HepG2 (cell line): Measurements from ENCODE around the gene HES7. TPM values are rescaled to one million over a fixed set of nuclear protein-coding genes. Genes with fewer than 3 reads are reported as not detected.

Experiments
- CBX1 ChIP-seq: IDR thresholded peaks from one replicate; pipeline ENCODE4 v1.6.1; 2016; ENCODE audit warnings: antibody characterized with exemption, low read depth
- ERF ChIP-seq: IDR thresholded peaks from 2 replicates; pipeline ENCODE4 v1.6.1; 2018; ENCODE audit warnings: missing biosample characterization, missing genetic modification reagents
- FOSL2 ChIP-seq: sonication (generic); formaldehyde crosslinking; IDR thresholded peaks from 2 replicates; pipeline ENCODE4 v1.4.0; 2020; ENCODE audit warnings: missing genetic modification reagents
- FOXJ3 ChIP-seq: sonication (generic); formaldehyde crosslinking; IDR thresholded peaks from 2 replicates; pipeline ENCODE4 v1.4.0; 2020; ENCODE audit warnings: missing genetic modification reagents, mild to moderate bottlenecking, borderline replicate concordance
- GATAD2A ChIP-seq: IDR thresholded peaks from 2 replicates; pipeline ENCODE4 v1.6.1; 2016
- GMEB1 ChIP-seq: sonication (generic); formaldehyde crosslinking; IDR thresholded peaks from 2 replicates; pipeline ENCODE4 v1.5.1; 2020; ENCODE audit warnings: missing genetic modification reagents, mild to moderate bottlenecking, borderline replicate concordance
- GTF3A ChIP-seq: sonication (generic); formaldehyde crosslinking; conservative IDR thresholded peaks from 2 replicates; pipeline ENCODE4 v1.4.0; 2020; ENCODE audit warnings: mild to moderate bottlenecking, missing genetic modification reagents
- KAT8 ChIP-seq: IDR thresholded peaks from 2 replicates; pipeline ENCODE4 v1.6.1; 2016; ENCODE audit warnings: missing genetic modification reagents, missing compliant biosample characterization
- MAFF ChIP-seq: IDR thresholded peaks from 2 replicates; pipeline ENCODE4 v1.6.1; 2011; ENCODE audit warnings: low read depth, low read length, improper control_type of control experiment
- MAFK ChIP-seq, 2 experiments: IDR thresholded peaks in 1 of 2; conservative IDR thresholded peaks in 1 of 2; 2 replicates each; pipeline ENCODE4 v1.6.1; 2011; ENCODE audit warnings: improper control_type of control experiment in 2 of 2, low read length in 2 of 2
- MYPOP ChIP-seq: sonication (generic); formaldehyde crosslinking; IDR thresholded peaks from 2 replicates; pipeline ENCODE4 v1.8.1; 2023; ENCODE audit warnings: mild to moderate bottlenecking, moderate library complexity, missing genetic modification reagents
- POLR2AphosphoS5 ChIP-seq: IDR thresholded peaks from 2 replicates; pipeline ENCODE4 v1.6.1; 2012; ENCODE audit warnings: low read depth, low read length
- RBM22 ChIP-seq: fragments of 200-400 bp; formaldehyde crosslinking; optimal IDR thresholded peaks from 2 replicates; pipeline ENCODE3; 2017; ENCODE audit warnings: mild to moderate bottlenecking, low read length, moderate library complexity
- REPIN1 ChIP-seq: sonication (generic); formaldehyde crosslinking; IDR thresholded peaks from 2 replicates; pipeline ENCODE4 v1.8.0; 2022; ENCODE audit warnings: missing genetic modification reagents, low read depth, mild to moderate bottlenecking, borderline replicate concordance
- SRY ChIP-seq: sonication (generic); formaldehyde crosslinking; IDR thresholded peaks from 2 replicates; pipeline ENCODE4 v1.8.0; 2022; ENCODE audit warnings: mild to moderate bottlenecking, missing genetic modification reagents
- TP53 ChIP-seq: sonication (generic); formaldehyde crosslinking; conservative IDR thresholded peaks from 2 replicates; pipeline ENCODE4 v1.4.0; 2020; ENCODE audit warnings: missing genetic modification reagents
- TSC22D2 ChIP-seq: sonication (generic); formaldehyde crosslinking; IDR thresholded peaks from 2 replicates; pipeline ENCODE4 v1.5.1; 2020; ENCODE audit warnings: missing genetic modification reagents, mild to moderate bottlenecking, borderline replicate concordance
- ZKSCAN1 ChIP-seq: fragments of 150-350 bp; IDR thresholded peaks from 2 replicates; pipeline ENCODE4 v1.6.1; 2014; ENCODE audit warnings: low read length
- ZMAT3 ChIP-seq: sonication (generic); formaldehyde crosslinking; conservative IDR thresholded peaks from 2 replicates; pipeline ENCODE4 v1.7.0; 2021; ENCODE audit warnings: missing genetic modification reagents
- ZMYM4 ChIP-seq: sonication (generic); formaldehyde crosslinking; IDR thresholded peaks from 2 replicates; pipeline ENCODE4 v1.8.1; 2023; ENCODE audit warnings: mild to moderate bottlenecking, missing genetic modification reagents
- ZNF232 ChIP-seq: sonication (generic); formaldehyde crosslinking; IDR thresholded peaks from 2 replicates; pipeline ENCODE4 v1.4.0; 2020; ENCODE audit warnings: missing genetic modification reagents, borderline replicate concordance
- ZNF317 ChIP-seq: sonication (generic); formaldehyde crosslinking; IDR thresholded peaks from 2 replicates; pipeline ENCODE4 v1.5.0; 2020; ENCODE audit warnings: mild to moderate bottlenecking, missing genetic modification reagents
- ZNF333 ChIP-seq: sonication (generic); formaldehyde crosslinking; IDR thresholded peaks from 2 replicates; pipeline ENCODE4 v1.4.0; 2020; ENCODE audit warnings: mild to moderate bottlenecking, missing genetic modification reagents, borderline replicate concordance
- ZNF431 ChIP-seq: sonication (generic); formaldehyde crosslinking; IDR thresholded peaks from 2 replicates; pipeline ENCODE4 v1.9.0; 2022; ENCODE audit warnings: missing genetic modification reagents, low read depth, mild to moderate bottlenecking, borderline replicate concordance
- ZNF441 ChIP-seq: sonication (generic); formaldehyde crosslinking; IDR thresholded peaks from 2 replicates; pipeline ENCODE4 v1.7.0; 2021; ENCODE audit warnings: missing genetic modification reagents, borderline replicate concordance
- ZNF484 ChIP-seq: sonication (generic); formaldehyde crosslinking; IDR thresholded peaks from 2 replicates; pipeline ENCODE4 v1.5.1; 2020; ENCODE audit warnings: mild to moderate bottlenecking, low read depth, missing genetic modification reagents, borderline replicate concordance
- ZNF652 ChIP-seq: IDR thresholded peaks from 2 replicates; pipeline ENCODE4 v1.6.1; 2016; ENCODE audit warnings: low read depth, borderline replicate concordance
- ZNF841 ChIP-seq: sonication (generic); formaldehyde crosslinking; IDR thresholded peaks from 2 replicates; pipeline ENCODE4 v1.8.1; 2023; ENCODE audit warnings: missing genetic modification reagents, borderline replicate concordance
- ZSCAN21 ChIP-seq: sonication (generic); formaldehyde crosslinking; IDR thresholded peaks from 2 replicates; pipeline ENCODE4 v1.8.0; 2022; ENCODE audit warnings: mild to moderate bottlenecking, missing genetic modification reagents, moderate library complexity, borderline replicate concordance
- polyA plus RNA-seq, 8 experiments: library from polyadenylated mRNA; depleted of rRNA in 3 of 8; stranded (reverse) in 7 of 8; unstranded in 1 of 8; fragments of >200 nt; fragmentation: Illumina TruSeq in 4 of 8; extraction: Trizol in 4 of 8; gene quantifications; 2 replicates each; pipeline versions ENCODE4 v1.2.1 to v1.2.3, GENCODE V29; 2011 to 2016; ENCODE audit warnings: low read depth in 4 of 8, missing spikeins in 1 of 8, mixed read lengths in 1 of 8; ENCODE audit not compliant: insufficient read depth in 1 of 8
- total RNA-seq, 5 experiments: library from RNA; depleted of rRNA; stranded (reverse); fragments of >200 nt; fragmentation: Illumina TruSeq; extraction: Trizol; gene quantifications; 2 replicates each; pipeline ENCODE4 v1.2.3, GENCODE V29; 2016; ENCODE audit warnings: low read depth in 1 of 5

The HES7 gene
- total and polyA plus RNA-seq, 2 of the 13 experiments (the other 11 are each of a cell fraction or from before 2014, with no cell fraction given) = not detected

GRCh38 chr17:8119581-8120519 lies 4.1 kb downstream of the HES7 start (continued):
- TF ChIP-seq MYPOP (CRISPR knock-in tag) = peak; percentile 70
- TF ChIP-seq TSC22D2 = 0 out of 2 replicates have a peak, but pooled peaks have one; percentile 26
- TF ChIP-seq GATAD2A (CRISPR knock-in tag) = peak; percentile 38; the same call in 1 of the 2 replicates
- TF ChIP-seq TP53 (CRISPR knock-in tag) = no peak; the same call in 1 of the 2 replicates
- no peak for TF ChIP-seq SRY
- peak; percentile 41; the same call in 1 of the 2 replicates for TF ChIP-seq ZNF441 (CRISPR knock-in tag)
- no peak for TF ChIP-seq MAFF
- no peak for TF ChIP-seq MAFK (conservative IDR thresholded peaks at IDR 0.05 in 1 of 2, IDR thresholded peaks at IDR 0.05 in 1 of 2; ENCODE audit: low read length in 2 of 2)
- peak; percentile 82; the same call in 1 of the 2 replicates for TF ChIP-seq GTF3A (CRISPR knock-in tag)
- peak; percentile 43; the same call in 1 of the 2 replicates for TF ChIP-seq ZNF232 (CRISPR knock-in tag)
- TF ChIP-seq ZNF431 = peak; percentile 73; the same call in 1 of the 2 replicates
- TF ChIP-seq ZMAT3 (CRISPR knock-in tag) = peak; percentile 57
- TF ChIP-seq POLR2AphosphoS5 = no peak
- no peak for TF ChIP-seq ZNF652 (CRISPR knock-in tag)
- 0 out of 2 replicates have a peak, but pooled peaks have one; percentile 53 for TF ChIP-seq ZNF317 (CRISPR knock-in tag)
- TF ChIP-seq FOXJ3 (CRISPR knock-in tag) = no peak
- peak; percentile 97 for TF ChIP-seq RBM22
- TF ChIP-seq ERF (CRISPR knock-in tag) = peak; percentile 48; the same call in 1 of the 2 replicates
- TF ChIP-seq KAT8 (CRISPR knock-in tag) = peak; percentile 58; the same call in 1 of the 2 replicates
- peak; percentile 44; the same call in 1 of the 2 replicates for TF ChIP-seq ZKSCAN1
- no peak for TF ChIP-seq GMEB1 (CRISPR knock-in tag)
- TF ChIP-seq REPIN1 (CRISPR knock-in tag) = peak; percentile 47
- TF ChIP-seq ZMYM4 (CRISPR knock-in tag) = 0 out of 2 replicates have a peak, but pooled peaks have one; percentile 13
- TF ChIP-seq CBX1 = peak; percentile 36
- no peak for TF ChIP-seq ZNF841 (CRISPR knock-in tag)
- TF ChIP-seq FOSL2 (CRISPR knock-in tag) = peak; percentile 31; the same call in 1 of the 2 replicates
- TF ChIP-seq ZNF333 (CRISPR knock-in tag) = no peak
- TF ChIP-seq ZNF484 (CRISPR knock-in tag) = no peak
- peak; percentile 23; the same call in 1 of the 2 replicates for TF ChIP-seq ZSCAN21 (CRISPR knock-in tag)
